Epithelial cell of esophagus (primary cell): Measurements from ENCODE around the gene CAVIN2.
A peak's percentile ranks its signal among the peaks of the same experiment; 100 is the strongest.

ENCODE experiments used
- DNase-seq: peaks from one replicate; pipeline ENCODE4 v3.0.0; 2010; ENCODE audit warnings: low read depth
- H3K4me3 ChIP-seq: 2 replicates; pipeline ENCODE4 v1.5.1; 2011; ENCODE audit warnings: mild to moderate bottlenecking, low read length, control low read depth
- TF ChIP-seq, protein P1 (sequence below): IDR thresholded peaks from 2 replicates; pipeline ENCODE4 v1.5.1; 2011; ENCODE audit warnings: low read depth, mild to moderate bottlenecking, low read length, control low read depth, inconsistent platforms; ENCODE audit not compliant: insufficient read depth; ENCODE audit errors: missing control alignments

Gene CAVIN2

GRCh38 chr2:191818133-191818532 lies 28.8 kb downstream of the CAVIN2 start:
- TF ChIP-seq, protein P1, sequence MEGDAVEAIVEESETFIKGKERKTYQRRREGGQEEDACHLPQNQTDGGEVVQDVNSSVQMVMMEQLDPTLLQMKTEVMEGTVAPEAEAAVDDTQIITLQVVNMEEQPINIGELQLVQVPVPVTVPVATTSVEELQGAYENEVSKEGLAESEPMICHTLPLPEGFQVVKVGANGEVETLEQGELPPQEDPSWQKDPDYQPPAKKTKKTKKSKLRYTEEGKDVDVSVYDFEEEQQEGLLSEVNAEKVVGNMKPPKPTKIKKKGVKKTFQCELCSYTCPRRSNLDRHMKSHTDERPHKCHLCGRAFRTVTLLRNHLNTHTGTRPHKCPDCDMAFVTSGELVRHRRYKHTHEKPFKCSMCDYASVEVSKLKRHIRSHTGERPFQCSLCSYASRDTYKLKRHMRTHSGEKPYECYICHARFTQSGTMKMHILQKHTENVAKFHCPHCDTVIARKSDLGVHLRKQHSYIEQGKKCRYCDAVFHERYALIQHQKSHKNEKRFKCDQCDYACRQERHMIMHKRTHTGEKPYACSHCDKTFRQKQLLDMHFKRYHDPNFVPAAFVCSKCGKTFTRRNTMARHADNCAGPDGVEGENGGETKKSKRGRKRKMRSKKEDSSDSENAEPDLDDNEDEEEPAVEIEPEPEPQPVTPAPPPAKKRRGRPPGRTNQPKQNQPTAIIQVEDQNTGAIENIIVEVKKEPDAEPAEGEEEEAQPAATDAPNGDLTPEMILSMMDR: no peak
- no peak overlapping the region for H3K4me3 ChIP-seq
- no peak for DNase-seq

GRCh38 chr2:191815010-191815409 lies 31.9 kb downstream of the CAVIN2 start:
- no peak overlapping the region for H3K4me3 ChIP-seq
- TF ChIP-seq, protein P1: no peak
- DNase-seq: no peak

DNA sequence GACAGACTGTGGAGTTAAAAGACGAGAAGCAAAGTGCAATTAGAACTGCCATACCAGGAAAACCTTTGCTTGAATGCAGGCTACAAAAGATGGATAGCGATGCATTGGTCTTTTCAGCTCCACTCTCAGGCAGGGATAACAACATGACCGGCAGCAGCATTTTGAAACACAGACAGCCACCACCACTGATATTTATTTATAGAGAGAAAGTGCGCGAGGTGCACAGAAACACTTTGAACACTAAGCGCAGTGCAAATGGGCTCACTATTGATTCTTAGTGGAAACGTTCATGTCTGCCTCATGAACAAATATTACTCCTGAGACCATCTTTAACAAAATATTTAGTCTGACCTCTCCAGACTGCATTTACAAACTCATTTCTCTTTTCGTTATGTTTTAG lies 32.9 kb downstream of the CAVIN2 start:
- DNase-seq: no peak
- TF ChIP-seq, protein P1: no peak

DNA sequence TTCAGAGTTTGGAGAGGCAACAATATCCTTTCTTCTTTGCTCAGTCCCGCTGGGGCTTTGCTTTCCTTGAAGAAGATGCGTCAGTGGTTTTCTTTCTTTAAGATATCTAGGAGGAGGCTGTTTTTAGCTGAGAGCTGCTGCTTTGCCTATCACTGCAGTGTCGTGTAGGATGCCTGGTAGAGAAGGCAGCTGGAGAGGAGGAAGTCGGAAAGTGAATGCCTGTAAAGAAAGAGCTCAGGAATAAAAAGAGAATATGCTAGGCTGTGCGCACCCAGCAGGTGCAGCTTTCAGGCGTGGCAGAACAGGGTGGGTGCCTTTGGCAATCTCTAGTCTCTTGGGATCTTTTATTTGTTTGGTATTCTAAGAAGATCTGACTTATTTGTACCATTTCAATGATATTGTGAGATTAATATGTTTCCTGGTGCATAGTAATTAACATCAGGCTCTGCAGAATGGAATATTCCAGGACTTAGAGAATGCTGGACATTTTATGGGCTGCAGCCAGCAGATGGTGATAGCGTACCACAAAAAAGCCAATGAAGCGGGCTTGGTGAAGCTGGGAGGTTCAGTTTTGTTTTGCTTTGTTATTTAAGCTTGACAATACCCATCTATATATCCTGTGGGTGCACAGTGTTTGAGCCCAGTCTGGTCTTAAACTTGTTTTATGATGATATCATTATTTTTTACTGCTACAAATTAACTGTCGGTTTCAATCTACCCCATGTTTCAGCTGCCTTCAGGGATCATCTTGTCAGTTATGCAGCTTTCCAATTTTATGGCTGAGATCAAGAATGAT lies 34.9 kb downstream of the CAVIN2 start:
- peak; percentile 68 for DNase-seq
- no peak overlapping the region for H3K4me3 ChIP-seq
- TF ChIP-seq, protein P1: peak; percentile 89

More for the DNA sequence above, 32.9 kb downstream of the CAVIN2 start:
- H3K4me3 ChIP-seq: no peak overlapping the region

DNA sequence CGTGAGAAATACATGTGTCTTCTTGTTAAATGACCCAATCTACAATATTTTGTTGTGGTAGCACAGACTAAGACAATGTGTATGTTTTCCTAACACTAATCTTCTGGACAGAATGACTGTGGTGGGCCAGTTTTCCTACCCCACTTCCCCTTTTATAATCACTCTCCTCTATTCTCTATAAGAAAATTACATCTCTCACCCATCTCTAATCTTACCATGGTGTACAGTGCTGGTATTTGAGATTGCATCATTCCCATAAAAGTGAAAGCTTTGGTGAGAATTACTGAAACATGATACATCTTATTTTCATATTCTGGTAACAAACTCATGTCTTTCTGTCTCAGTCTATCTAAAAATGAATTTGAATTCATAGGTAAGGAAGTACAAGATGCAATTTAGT lies 40.5 kb downstream of the CAVIN2 start:
- TF ChIP-seq, protein P1: no peak
- DNase-seq: no peak
- H3K4me3 ChIP-seq: no peak overlapping the region

GRCh38 chr2:191804766-191805165 lies 42.1 kb downstream of the CAVIN2 start:
- TF ChIP-seq, protein P1: no peak
- no peak for DNase-seq
- H3K4me3 ChIP-seq: no peak overlapping the region

DNA sequence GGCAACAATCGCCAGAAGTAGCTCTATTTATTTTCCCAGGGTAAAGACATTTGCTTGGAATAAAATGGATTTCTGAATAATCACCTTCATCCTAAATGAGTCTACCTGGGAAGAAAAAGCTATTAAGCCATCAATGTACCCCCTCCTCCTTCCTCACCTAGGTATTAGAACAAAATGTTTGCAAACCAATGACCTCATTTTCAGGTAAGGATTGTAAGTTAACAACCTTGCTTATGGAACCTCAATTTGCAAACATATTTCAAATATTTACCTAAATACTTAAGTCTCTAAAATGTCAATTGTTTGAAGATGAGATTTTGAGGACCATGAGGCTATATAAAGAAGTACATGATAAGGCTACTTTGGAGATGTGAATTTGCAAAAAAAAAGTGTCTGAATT lies 43.9 kb downstream of the CAVIN2 start:
- no peak for DNase-seq
- TF ChIP-seq, protein P1: no peak

More for the DNA sequence above, 43.9 kb downstream of the CAVIN2 start:
- H3K4me3 ChIP-seq: no peak overlapping the region
